HG02678 (cell line): ENCODE data around the gene MT2A.
A peak's percentile ranks its signal among the peaks of the same experiment; 100 is the strongest.

Experiments used
- ATAC-seq: cut with Tn5 transposase; IDR thresholded peaks from one replicate; pipeline ENCODE4 v1.9.1; 2021; ENCODE audit warnings: mild to moderate bottlenecking, moderate library complexity; ENCODE audit not compliant: unreplicated experiment

The MT2A gene

GRCh38 chr16:56636616-56637413 lies 28.4 kb downstream of the MT2A start:
- ATAC-seq = no peak

DNA sequence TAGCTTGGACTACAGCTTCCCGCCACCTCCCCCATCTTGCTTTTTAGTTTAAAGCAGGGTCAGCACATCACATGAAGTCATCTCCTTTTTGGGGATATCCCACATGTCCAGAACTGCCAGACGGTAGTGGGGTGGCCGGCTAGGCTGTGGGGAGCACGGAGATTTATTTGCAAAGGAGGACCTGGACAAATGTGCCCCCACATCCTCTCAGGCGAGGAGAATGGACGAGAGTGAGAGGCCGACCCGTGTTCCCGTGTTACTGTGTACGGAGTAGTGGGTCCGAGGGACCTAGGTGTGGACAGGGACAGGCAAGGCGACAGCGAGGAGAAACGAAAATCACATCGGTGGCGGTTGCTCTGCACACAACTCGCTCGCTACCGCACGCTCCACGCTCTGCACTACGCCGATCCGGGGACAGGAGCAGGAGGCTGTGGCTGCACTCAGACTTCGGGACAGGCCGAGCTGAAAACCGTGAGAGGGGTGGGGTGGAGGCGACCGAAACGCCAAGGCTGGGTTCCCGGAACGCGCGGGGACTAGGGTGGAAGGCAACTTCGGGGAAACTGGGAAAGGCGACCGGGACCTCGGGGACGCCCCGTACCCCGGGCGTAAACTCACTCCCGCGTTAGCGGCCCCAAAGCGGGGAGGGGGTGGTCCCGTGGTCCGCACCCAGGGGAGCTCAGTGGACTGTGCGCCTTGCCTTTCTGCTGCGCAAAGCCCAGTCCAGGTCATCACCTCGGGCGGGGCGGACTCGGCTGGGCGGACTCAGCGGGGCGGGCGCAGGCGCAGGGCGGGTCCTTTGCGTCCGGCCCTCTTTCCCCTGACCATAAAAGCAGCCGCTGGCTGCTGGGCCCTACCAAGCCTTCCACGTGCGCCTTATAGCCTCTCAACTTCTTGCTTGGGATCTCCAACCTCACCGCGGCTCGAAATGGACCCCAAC lies 29.7 kb downstream of the MT2A start, which contains the start of gene MT1A:
Gene MT1A, plus strand, starts transcription at position 853 of the 937 bp plus-strand sequence. Its CDS starts 73 bp downstream, at position 926.
- no peak for ATAC-seq

DNA sequence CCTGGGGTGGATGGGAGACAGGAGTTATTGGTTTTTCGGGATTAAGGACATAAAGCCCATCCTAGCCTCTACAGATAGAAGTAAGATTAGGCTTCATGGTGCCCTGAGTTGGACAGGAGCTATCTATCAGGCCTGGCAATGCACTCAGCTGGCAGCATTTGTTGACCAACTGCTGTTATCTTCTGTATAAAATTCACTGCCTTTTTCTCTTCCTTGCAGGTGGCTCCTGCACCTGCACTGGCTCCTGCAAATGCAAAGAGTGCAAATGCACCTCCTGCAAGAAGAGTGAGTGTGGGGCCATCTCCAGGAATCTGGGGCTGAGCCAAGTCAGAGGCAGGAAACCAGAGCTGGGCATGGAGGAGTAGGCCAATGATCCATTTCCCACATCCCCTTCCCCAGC lies 30.7 kb downstream of the MT2A start:
- ATAC-seq = no peak

DNA sequence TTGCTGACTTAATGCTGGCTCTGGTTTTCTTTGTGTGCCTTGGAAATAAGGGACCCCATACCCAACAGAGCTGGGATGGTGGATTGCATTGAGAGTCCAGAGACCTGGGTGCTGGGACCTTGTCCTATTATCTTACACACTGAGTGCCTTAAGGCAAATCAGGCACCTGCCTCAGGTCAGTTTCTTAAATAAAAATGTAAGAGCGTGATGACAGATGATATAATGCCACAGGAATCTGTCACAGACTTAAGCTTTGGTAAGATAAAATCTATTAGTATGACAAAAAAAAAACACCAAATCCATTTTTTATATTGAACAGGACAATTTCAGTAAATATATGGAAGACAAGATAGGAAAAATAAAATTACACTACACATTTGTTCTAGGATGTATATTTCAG lies 31.7 kb downstream of the MT2A start:
- ATAC-seq = no peak

- no peak for ATAC-seq
Observed at GRCh38 chr16:56641166-56641565, 32.8 kb downstream of the MT2A start.

DNA sequence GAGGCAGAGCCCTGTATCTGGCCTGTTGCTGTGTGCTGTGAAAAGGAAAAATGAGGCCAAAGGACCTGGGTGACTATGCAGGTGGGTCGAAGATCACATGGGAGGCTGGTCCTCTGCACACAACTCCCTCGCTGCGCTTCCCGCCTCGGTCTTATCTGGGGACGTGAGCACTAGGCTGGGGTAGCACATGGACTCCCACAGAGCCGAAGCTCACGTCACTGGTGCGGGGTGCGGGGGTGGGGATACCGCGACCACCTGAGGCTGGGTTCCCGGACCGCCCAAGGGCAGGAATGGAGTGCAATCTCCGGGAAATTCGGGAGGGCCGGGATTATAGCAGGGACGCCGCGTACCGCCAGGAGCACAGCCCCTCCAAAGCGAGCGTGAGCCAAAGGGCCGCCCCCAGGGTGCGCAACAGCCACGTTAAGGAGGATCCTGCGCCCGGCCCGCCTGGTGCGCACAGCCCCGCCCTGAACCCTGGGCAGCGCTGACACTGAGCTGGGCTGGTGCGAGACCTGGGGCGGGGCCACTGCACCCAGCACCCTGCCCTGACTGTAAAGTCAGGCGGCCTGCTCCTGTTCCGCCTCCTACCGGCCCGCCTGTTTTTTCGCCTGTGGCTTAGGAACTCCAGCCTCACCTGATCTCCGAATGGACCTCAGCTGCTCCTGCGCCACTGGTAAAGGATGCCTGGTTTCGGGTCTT lies 34.8 kb downstream of the MT2A start:
- ATAC-seq = no peak

DNA sequence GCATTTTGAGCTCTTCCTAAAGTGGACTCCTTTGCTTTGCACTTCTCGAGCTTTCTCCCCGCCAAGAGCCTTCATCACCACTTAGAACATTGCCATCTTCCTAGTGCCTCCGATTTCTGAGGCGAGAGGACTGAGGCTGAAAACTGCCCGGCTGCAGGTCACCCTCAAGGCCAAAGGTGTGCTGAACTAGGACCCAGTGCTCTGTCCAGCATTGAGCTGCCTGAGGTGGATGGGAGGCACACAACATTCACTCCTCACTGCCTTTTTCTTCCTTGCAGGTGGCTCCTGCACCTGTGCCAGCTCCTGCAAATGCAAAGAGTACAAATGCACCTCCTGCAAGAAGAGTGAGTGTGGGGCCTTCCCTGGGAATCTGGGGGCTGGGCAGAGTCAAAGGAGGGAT lies 35.4 kb downstream of the MT2A start:
- no peak for ATAC-seq

DNA sequence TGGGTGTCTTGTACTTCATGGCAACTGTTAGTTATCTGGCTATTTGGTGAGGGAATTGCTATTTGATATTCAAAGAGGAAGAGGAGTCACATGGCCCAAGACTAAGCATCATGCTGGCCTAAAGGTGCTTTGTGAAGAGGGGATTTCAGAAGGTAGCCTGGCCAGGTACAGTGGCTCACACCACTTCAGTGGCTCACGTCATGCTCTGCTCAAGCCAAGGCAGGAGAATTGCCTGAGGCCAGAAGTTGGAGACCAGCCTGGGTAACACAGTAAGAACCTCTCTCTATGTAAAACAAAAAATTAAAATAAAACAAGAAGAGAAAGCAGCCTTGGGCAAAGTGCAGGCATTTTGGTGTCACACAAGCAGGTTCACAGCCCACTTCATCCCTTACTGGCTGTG lies 36.9 kb downstream of the MT2A start:
- no peak for ATAC-seq

DNA sequence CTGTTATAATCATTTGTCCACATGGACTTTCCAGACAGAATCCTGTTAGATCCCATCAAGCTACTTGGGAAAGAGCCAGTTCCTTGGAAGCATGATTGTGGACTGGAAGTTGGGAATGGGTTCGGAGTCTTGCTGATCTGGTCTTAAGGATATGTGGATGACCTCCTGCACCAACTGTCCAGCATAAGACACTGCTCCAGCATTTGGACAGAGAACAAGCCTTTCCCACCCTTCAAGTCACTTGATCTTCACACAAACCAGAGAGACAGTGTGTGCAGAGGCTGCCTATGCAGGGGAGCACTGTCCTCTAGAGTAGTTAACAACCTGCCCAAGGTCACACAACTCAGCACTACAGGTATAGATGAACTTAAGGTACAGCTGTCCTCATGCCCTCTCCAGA lies 37.5 kb downstream of the MT2A start:
- ATAC-seq = no peak

DNA sequence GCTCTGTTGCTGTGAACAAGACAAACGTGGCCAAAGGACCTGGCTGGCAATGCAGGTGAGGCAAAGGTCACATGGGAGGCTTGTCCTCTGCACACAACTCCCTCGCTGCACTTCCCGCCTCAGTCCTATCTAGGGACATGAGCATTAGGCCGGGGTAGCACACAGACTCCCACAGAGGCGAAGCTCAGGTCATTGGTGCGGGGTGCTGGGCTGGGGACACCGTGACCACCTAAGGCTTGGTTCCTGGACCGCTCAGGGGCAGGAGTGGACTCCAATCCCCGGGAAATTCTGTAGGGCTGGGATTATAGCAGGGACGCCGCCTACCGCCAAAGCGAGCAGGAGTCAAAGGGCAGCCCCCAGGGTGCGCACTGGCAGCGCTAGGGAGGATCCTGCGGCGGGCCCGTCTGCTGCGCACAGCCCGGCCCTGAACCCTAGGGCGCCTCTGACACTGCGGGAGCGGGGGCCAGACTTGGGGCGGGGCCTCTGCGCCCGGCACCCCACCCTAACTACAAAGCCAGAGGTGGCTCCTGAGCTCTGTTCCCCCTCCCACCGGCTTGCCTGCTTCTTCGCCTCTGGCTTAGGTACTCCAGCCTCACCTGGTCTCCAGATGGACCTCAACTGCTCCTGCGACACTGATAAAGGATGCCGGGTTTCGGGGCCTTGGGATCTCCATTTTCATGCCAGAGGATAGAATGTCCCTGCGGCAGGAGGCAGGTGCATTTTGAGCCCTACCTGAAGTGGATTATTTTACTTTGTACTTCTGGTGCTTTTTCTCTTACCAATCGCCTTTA lies 39.5 kb downstream of the MT2A start:
- ATAC-seq = no peak

DNA sequence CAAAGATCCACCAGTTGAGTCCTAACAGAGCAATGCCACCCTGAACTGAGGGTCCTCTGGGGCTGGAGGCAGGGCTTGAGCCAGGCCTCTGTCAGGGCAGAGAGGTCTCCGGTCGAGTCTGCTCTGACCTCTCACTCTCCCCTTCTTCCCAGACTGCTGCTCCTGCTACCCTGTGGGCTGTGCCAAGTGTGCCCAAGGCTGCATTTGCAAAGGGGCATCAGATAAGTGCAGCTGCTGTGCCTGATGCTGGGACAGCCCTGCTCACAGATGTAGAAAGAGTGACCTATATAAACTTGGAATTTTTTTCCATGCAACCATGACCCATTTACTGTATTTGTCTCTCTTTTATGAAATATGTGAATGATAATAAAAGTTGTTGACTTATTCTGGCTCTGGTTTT lies 40.9 kb downstream of the MT2A start:
- ATAC-seq = no peak

GRCh38 chr16:56649820-56650219 lies 41.4 kb downstream of the MT2A start:
- no peak for ATAC-seq

- no peak for ATAC-seq
Observed at GRCh38 chr16:56651586-56651985, 43.2 kb downstream of the MT2A start, which contains the start of gene MT1B. TSS of gene MT1B (plus strand) at chr16:56651886. CDS start at chr16:56651954, 68 bp downstream.

DNA sequence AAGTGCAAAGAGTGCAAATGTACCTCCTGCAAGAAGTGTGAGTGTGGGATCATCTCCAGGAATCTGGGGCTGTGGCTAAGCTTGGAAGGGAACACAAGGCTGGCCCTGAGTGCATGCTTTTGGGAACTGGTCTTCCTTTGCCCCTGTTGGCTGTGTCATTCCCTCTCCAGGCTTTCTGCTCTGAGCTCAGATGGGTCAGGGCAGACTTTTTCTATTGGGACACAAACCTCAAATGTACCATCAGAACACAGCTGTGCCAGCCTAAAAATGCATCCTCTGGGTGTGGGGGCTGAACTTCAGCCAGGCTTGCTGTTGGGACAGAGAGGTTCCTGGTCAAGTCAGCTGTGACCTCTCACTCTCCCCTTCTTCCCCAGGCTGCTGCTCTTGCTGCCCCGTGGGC lies 44.2 kb downstream of the MT2A start:
- no peak for ATAC-seq

GRCh38 chr16:56653218-56653617 lies 44.8 kb downstream of the MT2A start:
- ATAC-seq = no peak

DNA sequence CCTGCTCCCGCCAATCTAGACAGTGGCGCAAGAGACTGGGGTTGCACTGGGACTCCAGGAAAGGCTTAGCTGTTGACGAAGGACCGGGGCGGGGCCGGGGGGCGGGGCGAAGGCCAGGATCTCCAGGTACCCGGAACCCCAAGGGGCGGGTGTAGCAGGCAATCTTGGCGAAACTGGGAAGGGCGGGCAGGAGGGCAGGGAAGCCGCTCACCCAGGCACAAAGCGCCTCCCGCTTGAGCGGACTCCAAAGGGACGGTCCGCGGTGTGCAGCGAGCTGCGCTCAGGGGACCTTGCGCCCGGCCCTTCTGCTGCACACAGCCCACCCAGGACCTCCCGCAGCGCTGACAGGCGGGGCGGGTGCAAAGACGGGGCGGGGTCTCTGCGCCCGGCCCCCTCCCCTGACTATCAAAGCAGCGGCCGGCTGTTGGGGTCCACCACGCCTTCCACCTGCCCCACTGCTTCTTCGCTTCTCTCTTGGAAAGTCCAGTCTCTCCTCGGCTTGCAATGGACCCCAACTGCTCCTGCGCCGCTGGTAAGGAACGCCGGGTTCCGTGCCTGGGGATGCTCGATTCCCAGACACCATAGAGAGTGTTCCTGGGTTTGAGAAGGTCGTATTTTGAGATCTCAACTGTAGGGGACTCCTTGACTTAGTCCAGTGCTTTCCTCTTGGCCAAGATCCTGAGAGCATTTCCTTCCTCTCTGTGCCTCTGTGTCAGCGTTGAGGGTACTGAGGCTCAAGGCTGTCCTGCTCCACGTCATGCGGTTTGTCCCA lies 49.4 kb downstream of the MT2A start, which contains the start of gene MT1F:
Gene MT1F, plus strand, starts transcription at position 405 of the 772 bp plus-strand sequence. Its CDS starts 100 bp downstream, at position 505.
- peak; percentile 51 for ATAC-seq

- no peak for ATAC-seq
Observed at GRCh38 chr16:56658327-56658875, 50.0 kb downstream of the MT2A start.
